ENCODE measurements around the gene ZNF653. TPM values are rescaled to one million over a fixed set of nuclear protein-coding genes. Genes with fewer than 3 reads are reported as not detected.

The ZNF653 gene
- total and polyA plus RNA-seq, 2 donors: 6.9 to 14.1 TPM

GRCh38 chr19:11453468-11454341 lies 51.9 kb downstream of the ZNF653 start:
- peak in 1 of 9 donors; percentile 14 for DNase-seq (ENCODE audit: low read depth in 6 of 9, low spot score in 9 of 9)
- peaks cover 0 to 21% of the 10 kb centered on the region in 2 donors for H3K27me3 ChIP-seq (ENCODE audit: control insufficient read depth in 2 of 2, insufficient read depth in 1 of 2, low read length in 1 of 2)
- no peak overlapping the region for H3K27ac ChIP-seq (ENCODE audit: low read depth in 1 of 2, low read length in 1 of 2)
- H3K4me3 ChIP-seq (ENCODE audit: low read length in 2 of 2): no peak overlapping the region
- peaks cover 7 to 20% of the 10 kb centered on the region in 2 donors for H3K36me3 ChIP-seq (ENCODE audit: control insufficient read depth in 2 of 2, insufficient read depth in 2 of 2, low read length in 1 of 2)
- H3K4me1 ChIP-seq (ENCODE audit: control insufficient read depth in 2 of 2, insufficient read depth in 2 of 2, low read length in 2 of 2): no peaks in the 10 kb centered on the region
- WGBS: 58% methylated on average over 27 of the region's 27 CpGs
- H3K9me3 ChIP-seq (ENCODE audit: control insufficient read depth in 2 of 2, insufficient read depth in 1 of 2, low read length in 1 of 2): no peaks in the 10 kb centered on the region

- H3K27ac ChIP-seq (ENCODE audit: low read depth in 1 of 2, low read length in 1 of 2): no peak overlapping the region
- no peaks in the 10 kb centered on the region for H3K9me3 ChIP-seq (ENCODE audit: control insufficient read depth in 2 of 2, insufficient read depth in 1 of 2, low read length in 1 of 2)
- H3K27me3 ChIP-seq (ENCODE audit: control insufficient read depth in 2 of 2, insufficient read depth in 1 of 2, low read length in 1 of 2): peaks cover 0 to 16% of the 10 kb centered on the region in 2 donors
- no peak overlapping the region for H3K4me3 ChIP-seq (ENCODE audit: low read length in 2 of 2)
- 89% methylated on average over 33 of the region's 33 CpGs for WGBS
- H3K4me1 ChIP-seq (ENCODE audit: control insufficient read depth in 2 of 2, insufficient read depth in 2 of 2, low read length in 2 of 2): no peaks in the 10 kb centered on the region
- DNase-seq (ENCODE audit: low read depth in 6 of 9, low spot score in 9 of 9): no peak
- peaks cover 15 to 29% of the 10 kb centered on the region in 2 donors for H3K36me3 ChIP-seq (ENCODE audit: control insufficient read depth in 2 of 2, insufficient read depth in 2 of 2, low read length in 1 of 2)
Measured at GRCh38 chr19:11452620-11453310, 52.9 kb downstream of the ZNF653 start.

GRCh38 chr19:11451871-11452619 lies 53.6 kb downstream of the ZNF653 start:
- no peak for DNase-seq (ENCODE audit: low read depth in 6 of 9, low spot score in 9 of 9)
- 76% methylated on average over 25 of the region's 25 CpGs for WGBS
- peaks cover 0 to 11% of the 10 kb centered on the region in 2 donors for H3K27me3 ChIP-seq (ENCODE audit: control insufficient read depth in 2 of 2, insufficient read depth in 1 of 2, low read length in 1 of 2)

GRCh38 chr19:11451327-11451870 lies 54.2 kb downstream of the ZNF653 start:
- Histone ChIP-seq H3K36me3 (ENCODE audit: control insufficient read depth in 2 of 2, insufficient read depth in 2 of 2, low read length in 1 of 2) (peaks cover 24 to 43% of the 10 kb centered on the region in 2 donors), H3K9me3 (ENCODE audit: control insufficient read depth in 2 of 2, insufficient read depth in 1 of 2, low read length in 1 of 2) (no peaks in the 10 kb centered on the region), H3K4me3 (ENCODE audit: low read length in 2 of 2) (no peak overlapping the region), H3K27me3 (ENCODE audit: control insufficient read depth in 2 of 2, insufficient read depth in 1 of 2, low read length in 1 of 2) (peaks cover 0 to 11% of the 10 kb centered on the region in 2 donors), H3K4me1 (ENCODE audit: control insufficient read depth in 2 of 2, insufficient read depth in 2 of 2, low read length in 2 of 2) (no peaks in the 10 kb centered on the region), H3K27ac (ENCODE audit: low read depth in 1 of 2, low read length in 1 of 2) (no peak overlapping the region)
- 79% methylated on average over 13 of the region's 13 CpGs for WGBS
- no peak for DNase-seq (ENCODE audit: low read depth in 6 of 9, low spot score in 9 of 9)

More at GRCh38 chr19:11451871-11452619, 53.6 kb downstream of the ZNF653 start:
- Histone ChIP-seq H3K27ac (ENCODE audit: low read depth in 1 of 2, low read length in 1 of 2) (no peak overlapping the region), H3K4me1 (ENCODE audit: control insufficient read depth in 2 of 2, insufficient read depth in 2 of 2, low read length in 2 of 2) (no peaks in the 10 kb centered on the region), H3K36me3 (ENCODE audit: control insufficient read depth in 2 of 2, insufficient read depth in 2 of 2, low read length in 1 of 2) (peaks cover 19 to 36% of the 10 kb centered on the region in 2 donors), H3K9me3 (ENCODE audit: control insufficient read depth in 2 of 2, insufficient read depth in 1 of 2, low read length in 1 of 2) (no peaks in the 10 kb centered on the region), H3K4me3 (ENCODE audit: low read length in 2 of 2) (no peak overlapping the region)

GRCh38 chr19:11450570-11451326 lies 54.9 kb downstream of the ZNF653 start:
- Histone ChIP-seq H3K27ac (ENCODE audit: low read depth in 1 of 2, low read length in 1 of 2) (no peak overlapping the region), H3K9me3 (ENCODE audit: control insufficient read depth in 2 of 2, insufficient read depth in 1 of 2, low read length in 1 of 2) (no peaks in the 10 kb centered on the region), H3K4me1 (ENCODE audit: control insufficient read depth in 2 of 2, insufficient read depth in 2 of 2, low read length in 2 of 2) (no peaks in the 10 kb centered on the region), H3K36me3 (ENCODE audit: control insufficient read depth in 2 of 2, insufficient read depth in 2 of 2, low read length in 1 of 2) (peaks cover 30 to 49% of the 10 kb centered on the region in 2 donors), H3K27me3 (ENCODE audit: control insufficient read depth in 2 of 2, insufficient read depth in 1 of 2, low read length in 1 of 2) (peaks cover 0 to 9% of the 10 kb centered on the region in 2 donors), H3K4me3 (ENCODE audit: low read length in 2 of 2) (no peak overlapping the region)
- 98% methylated on average over 21 of the region's 21 CpGs for WGBS
- DNase-seq (ENCODE audit: low read depth in 6 of 9, low spot score in 9 of 9): no peak

GRCh38 chr19:11448923-11449554 lies 56.6 kb downstream of the ZNF653 start:
- Histone ChIP-seq H3K27me3 (ENCODE audit: control insufficient read depth in 2 of 2, insufficient read depth in 1 of 2, low read length in 1 of 2) (peaks cover 0 to 3% of the 10 kb centered on the region in 2 donors), H3K9me3 (ENCODE audit: control insufficient read depth in 2 of 2, insufficient read depth in 1 of 2, low read length in 1 of 2) (no peaks in the 10 kb centered on the region), H3K4me3 (ENCODE audit: low read length in 2 of 2) (no peak overlapping the region), H3K36me3 (ENCODE audit: control insufficient read depth in 2 of 2, insufficient read depth in 2 of 2, low read length in 1 of 2) (peaks cover 47 to 66% of the 10 kb centered on the region in 2 donors), H3K27ac (ENCODE audit: low read depth in 1 of 2, low read length in 1 of 2) (no peak overlapping the region), H3K4me1 (ENCODE audit: control insufficient read depth in 2 of 2, insufficient read depth in 2 of 2, low read length in 2 of 2) (peaks cover 0 to 3% of the 10 kb centered on the region in 2 donors)
- DNase-seq (ENCODE audit: low read depth in 6 of 9, low spot score in 9 of 9): no peak
- 97% methylated on average over 31 of the region's 31 CpGs for WGBS

- Histone ChIP-seq H3K36me3 (ENCODE audit: control insufficient read depth in 2 of 2, insufficient read depth in 2 of 2, low read length in 1 of 2) (peaks cover 50 to 71% of the 10 kb centered on the region in 2 donors), H3K4me1 (ENCODE audit: control insufficient read depth in 2 of 2, insufficient read depth in 2 of 2, low read length in 2 of 2) (peaks cover 0 to 3% of the 10 kb centered on the region in 2 donors), H3K4me3 (ENCODE audit: low read length in 2 of 2) (no peak overlapping the region), H3K27ac (ENCODE audit: low read depth in 1 of 2, low read length in 1 of 2) (no peak overlapping the region), H3K9me3 (ENCODE audit: control insufficient read depth in 2 of 2, insufficient read depth in 1 of 2, low read length in 1 of 2) (no peaks in the 10 kb centered on the region), H3K27me3 (ENCODE audit: control insufficient read depth in 2 of 2, insufficient read depth in 1 of 2, low read length in 1 of 2) (no peaks in the 10 kb centered on the region)
- WGBS: 93% methylated on average over 13 of the region's 13 CpGs
- DNase-seq (ENCODE audit: low read depth in 6 of 9, low spot score in 9 of 9): no peak
Measured at GRCh38 chr19:11448410-11448809, 57.2 kb downstream of the ZNF653 start.

All from thymus (tissue), 11 donors.